Germinal center (tissue), 1 donor: ENCODE data around the gene MESD.

Source experiments
- DNase-seq: peaks from one replicate; pipeline ENCODE4 v3.0.0; 2012; ENCODE audit warnings: mixed read lengths, low spot score

Gene MESD

DNA sequence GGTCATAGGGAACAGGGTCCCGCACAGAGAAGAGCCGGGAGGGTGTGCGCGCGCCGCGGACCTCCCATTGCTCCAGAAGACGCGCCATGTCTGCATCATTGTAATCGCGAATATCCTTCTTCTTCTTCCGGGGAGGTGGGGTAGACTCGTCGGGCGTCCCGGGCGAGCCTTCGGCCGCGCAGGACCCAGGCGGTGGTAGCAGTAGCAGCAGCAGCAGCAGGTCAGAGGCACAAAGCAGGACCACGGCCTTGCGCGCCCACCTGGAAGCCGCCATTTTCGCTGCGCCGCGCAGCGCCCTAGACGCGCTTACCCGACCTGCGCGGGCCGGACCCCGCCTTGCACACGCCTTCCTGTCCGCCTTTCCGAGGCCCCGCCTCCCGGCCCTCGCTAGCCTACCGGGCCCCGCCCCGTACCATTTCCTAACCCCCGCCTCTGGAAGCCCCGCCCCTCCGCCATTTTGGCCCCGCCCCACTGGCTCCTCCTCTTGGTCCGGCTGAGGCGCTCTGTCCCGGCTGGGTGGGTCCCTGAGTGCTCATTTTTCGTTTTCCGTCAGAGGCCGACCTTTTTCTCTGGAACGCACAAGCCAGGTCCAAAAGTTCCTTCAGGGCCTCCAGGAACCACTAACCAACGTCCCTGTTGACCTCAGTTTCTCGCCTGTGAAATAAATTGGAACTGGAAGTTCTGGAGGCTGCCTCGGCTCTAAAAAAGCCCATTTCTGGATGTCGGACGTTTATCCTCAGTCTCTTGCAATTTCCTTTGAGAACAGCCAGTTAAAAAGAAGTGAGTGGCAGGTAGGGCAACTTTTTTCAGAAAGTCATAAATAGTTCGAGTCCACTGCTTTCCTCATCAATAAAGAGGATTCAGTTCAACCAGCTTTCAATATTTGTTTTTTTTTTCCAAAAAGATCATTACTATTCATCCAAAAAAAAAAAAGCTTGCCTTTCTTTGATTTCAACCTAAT lies at the start of gene MESD:
TSS of gene MESD (minus strand) at position 302 of the 961 bp plus-strand sequence. CDS start at position 274, 28 bp downstream.
- peak; percentile 99 for DNase-seq

DNA sequence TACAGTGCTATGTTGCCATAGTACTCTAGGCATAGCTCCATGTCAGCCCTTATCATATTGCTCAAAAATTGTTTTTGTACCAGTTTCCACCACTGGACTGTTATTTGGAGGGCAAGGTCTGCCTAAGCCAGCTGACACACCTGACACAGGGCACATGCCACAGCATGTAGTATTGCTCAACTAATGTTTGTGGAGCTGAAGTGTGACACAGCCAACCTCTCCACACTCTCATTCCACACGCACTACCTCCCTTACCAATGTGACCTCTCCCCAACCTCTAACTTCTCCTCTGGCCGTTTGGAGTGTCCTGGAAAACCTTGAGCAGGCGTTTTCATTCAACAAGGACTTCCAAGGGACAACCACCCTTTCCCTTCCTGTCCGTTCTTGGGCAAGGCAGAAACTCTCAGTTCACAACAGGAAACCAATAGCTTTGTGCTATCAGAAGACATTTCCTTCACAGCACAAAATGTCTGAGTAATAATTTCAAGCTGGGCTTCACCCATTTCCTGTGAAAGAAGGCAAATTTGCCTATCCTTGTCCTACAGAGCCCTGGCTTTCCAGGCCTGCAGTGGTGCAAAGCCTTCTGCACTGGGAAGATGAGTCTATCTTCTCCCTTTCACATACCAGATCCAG lies 49.5 kb upstream of the MESD start:
- no peak for DNase-seq

DNA sequence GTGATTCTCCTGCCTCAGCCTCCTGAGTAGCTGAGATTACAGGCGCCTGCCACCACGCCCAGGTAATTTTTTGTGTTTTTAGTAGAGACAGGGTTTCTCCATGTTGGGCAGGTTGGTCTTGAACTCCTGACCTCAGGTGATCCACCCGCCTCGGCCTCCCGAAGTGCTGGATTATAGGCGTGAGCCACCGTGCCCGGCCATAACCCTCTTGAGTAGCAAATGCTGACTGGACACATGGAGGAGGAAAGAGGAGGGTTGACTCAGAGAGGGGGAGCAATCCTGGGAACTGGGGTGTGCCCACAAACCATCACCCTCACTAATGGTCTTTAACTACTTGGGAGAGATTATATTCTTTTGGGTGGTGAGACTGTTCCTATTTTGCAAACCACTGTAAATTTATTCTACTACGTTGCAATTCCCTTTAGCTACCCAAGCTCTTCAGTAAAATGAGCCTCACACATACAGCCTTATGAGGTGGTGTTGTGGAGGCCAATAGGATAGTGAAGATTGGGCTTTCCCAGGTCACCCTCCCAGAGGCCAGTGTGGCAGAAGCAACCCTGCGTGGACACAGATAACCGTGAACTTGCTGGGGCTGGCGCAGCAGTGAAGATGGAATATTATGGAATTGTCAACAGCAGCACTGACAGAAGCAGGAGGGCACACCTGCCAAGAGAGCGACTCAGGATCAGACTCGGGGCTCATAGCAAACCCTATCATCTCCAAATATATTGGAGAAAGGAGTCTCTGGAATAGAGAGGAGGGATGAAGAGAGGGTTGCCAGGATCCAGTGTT lies 48.5 kb upstream of the MESD start:
- DNase-seq: no peak

DNA sequence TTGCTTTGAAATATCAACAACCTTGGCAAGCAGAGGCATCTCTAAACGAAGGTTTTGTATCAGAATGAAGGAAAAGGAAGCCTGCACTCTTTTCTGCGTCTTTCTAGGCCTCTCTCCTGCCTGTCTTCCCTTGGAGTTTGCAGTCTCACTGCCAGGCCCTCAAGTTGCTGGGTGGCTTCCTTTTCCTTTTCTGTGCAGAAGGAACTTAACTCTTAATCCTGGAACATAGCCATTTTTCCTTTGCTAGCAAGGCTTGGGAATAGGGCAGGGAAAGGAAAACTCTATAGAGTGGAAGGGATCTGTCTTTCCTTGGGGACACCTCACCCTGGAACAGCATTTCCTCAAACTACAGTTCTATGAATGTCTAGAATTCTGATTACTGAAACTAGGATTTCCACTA lies 43.9 kb upstream of the MESD start:
- DNase-seq: no peak

DNA sequence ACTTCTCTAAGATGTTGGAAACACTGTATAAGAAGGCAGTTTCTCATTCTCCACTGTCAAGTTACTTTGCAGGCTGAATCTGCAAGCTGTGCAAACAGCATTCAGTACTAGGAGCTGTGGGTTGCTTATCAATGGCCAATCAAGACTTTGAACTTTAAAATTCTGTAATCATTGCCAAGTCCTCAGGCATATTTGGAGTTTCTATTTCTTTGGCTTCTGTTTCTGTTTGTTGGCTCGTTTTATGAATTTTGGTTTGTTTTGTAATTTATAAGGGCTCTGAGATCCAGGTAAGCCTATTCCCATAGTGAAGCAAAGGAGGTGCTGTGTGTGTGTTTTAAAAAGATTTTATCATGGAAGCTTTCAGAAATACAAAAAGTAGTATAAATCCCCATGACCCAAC lies 43.2 kb upstream of the MESD start:
- no peak for DNase-seq

DNA sequence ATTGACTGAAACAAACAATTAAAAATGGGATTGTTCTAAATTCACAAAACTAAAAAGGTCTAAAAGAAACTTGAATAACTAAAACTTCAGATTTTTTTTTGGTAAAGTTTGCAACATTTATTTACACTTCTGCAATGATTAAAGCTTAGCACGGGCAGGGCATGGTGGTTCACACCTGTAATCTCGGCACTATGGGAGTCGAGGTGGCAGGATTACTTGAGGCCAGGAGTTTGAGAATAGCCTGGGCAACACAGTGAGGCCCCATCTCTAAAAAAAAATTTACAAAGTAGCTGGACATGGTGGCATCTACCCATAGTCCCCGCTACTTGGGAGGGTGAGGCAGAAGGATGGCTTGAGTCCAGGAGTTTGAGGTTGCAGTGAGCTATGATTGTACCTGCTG lies 42.7 kb upstream of the MESD start:
- no peak for DNase-seq

DNA sequence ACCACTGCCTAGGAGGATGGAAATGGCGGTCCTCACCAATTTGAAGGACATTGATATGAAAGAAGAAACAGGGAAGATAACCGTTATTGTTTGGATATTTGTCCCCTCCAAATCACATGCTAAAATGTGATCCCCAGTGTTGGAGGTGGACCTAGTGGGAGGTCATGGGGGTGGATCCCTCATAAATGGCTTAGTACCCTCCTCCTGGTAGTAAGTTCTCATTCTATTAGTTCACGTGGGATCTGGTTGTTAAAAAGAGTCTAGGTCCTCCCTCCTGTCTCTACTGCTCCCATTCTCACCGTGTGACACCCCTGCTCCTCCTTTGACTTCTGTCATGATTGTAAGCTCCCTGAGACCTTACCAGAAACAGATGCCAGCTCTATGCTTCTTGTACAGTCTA lies 41.6 kb upstream of the MESD start:
- no peak for DNase-seq

DNA sequence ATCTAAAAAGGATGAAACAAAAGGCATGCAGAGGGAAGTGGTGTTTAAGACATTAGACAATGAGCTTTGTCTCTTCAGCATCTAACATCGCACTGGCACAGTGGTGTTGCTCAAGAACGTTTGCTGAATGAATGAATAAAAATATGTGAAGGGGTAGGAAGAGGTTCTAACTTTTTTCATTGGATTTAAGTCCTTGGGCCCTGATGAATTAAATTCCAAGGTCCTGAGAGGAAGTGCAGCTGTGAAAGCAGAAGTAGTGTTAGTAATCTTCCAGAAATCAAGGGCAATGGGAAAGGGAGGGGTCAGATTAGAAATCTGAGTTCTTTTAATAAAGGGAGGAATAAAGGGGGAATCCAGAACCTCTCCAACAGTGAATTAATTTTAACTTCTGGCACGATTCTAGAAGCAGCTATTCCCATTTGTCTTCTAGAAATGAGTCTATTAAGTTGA lies 40.7 kb upstream of the MESD start:
- DNase-seq: no peak

DNA sequence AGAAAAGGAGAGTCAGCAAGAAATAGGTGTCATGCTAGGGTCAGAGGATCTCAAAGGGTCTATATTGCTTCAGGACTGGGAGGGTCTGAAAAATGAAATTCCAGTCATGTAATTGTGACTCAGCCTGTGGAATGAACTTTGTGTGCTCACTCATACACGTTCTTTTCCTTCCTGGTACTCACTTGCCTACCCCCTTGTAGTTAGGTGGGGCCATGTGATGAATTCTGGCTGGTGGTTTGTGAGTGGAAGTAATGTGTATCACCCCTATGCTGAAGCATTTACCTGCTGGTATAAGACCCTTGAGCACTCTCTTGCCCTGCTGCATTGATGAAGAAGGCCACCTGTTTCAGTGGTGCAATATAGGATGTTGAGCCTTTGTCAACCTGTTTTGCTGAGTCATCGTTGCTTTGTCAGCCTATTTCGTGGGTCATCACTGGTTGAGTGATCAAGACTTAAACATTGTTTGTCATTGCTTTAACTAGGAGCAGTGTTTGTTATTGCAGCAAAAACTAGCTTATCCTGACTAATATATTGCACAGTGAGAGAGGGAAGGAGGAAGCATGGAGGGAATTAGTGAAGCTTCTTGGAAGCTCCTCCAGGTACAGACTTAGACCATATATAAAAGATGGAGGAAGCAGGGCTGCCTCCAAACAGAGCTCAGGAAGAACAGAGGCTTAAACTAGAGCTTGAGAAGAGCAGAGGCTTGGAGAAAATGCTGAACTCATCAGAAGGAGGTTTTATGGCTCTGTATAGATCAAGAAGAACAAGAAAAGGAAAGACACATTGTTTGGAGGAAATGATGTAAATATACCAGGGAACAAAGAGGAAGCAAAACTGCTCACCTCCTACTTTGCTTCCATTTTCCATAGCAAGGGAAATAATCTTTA lies 40.0 kb upstream of the MESD start:
- DNase-seq: no peak

DNA sequence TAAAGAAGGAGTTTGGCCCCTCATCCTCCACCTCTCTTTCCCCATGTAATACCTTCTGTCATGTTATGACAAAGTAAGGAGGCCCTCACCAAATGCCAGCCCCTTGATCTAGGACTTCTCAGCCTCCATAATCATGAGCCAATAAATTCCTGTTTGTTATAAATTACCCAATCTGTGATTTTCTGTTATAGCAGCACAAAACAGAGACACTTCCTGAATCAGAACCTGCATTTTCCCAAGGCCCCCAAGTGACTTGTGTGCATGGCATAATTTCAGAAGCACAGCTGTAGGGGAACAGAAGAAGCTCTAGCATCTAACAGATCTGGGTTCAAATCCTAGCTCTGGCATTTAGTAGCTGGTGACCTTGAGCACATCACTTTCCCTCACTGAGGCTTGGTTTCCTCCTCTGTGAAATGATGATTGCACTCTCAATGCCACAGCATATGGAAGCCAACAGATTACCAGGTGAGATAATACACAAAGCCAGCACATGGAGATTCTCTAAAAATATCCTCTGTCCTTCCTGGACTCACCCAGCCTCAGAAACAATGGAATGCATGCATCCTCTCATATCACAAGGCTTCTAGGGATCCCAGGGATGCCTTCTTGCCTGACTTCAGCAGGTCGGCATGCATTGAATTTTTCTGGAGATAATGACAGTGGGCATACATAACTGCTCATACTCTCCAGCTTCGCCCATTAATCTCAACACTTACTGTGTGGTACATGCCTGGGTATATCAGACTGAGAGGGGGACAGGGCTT lies 37.4 kb upstream of the MESD start:
- no peak for DNase-seq

DNA sequence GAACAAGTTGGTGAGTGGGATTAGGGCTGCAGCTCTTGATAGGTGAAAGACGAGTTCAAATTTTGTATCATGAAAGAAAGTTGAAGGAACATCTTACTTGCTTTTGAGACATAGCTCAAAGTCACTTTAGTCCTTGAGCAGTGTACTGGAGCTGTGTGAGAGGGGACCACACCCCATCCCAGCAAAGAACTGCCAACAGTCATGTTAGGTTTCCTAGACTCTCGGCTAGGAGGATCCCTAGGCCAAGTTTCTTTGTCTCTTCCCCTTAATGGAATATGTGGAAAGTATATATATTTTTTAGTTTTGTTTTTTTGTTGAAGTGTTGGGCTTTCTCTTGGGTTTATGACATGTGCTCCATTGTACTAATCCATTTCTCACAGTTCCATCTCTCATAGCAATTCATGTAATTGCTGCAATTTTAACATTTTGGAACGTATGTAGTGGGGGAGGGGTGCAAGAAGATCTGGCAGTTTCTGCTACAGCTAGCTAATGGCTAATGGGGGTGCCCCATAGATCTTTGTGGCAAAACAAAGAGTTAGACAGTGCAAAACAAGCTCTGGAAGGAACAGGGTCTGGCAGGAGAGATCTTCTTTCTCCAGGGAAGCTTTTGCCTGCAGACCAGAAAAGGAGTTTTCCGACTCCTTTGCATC lies 36.2 kb upstream of the MESD start:
- no peak for DNase-seq

DNA sequence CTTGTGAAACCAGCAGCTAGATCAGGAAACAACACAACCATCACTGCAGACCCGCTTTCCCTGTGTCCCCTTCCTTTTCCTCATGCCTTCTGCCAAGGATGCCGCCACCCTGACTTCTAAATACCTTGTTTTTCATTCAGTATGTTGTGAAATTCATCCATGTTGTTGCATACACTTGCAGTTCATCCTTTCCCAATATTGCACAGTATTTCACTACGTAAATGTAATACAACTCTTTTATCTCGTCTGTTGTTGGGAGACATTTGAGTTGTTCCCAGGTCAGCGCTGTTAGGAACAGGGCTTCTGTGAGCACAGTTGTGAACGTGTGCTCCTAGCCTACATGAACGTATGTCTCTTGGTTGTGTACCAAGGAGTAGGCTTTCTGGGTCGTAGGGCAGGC lies 35.3 kb upstream of the MESD start:
- DNase-seq: no peak

DNA sequence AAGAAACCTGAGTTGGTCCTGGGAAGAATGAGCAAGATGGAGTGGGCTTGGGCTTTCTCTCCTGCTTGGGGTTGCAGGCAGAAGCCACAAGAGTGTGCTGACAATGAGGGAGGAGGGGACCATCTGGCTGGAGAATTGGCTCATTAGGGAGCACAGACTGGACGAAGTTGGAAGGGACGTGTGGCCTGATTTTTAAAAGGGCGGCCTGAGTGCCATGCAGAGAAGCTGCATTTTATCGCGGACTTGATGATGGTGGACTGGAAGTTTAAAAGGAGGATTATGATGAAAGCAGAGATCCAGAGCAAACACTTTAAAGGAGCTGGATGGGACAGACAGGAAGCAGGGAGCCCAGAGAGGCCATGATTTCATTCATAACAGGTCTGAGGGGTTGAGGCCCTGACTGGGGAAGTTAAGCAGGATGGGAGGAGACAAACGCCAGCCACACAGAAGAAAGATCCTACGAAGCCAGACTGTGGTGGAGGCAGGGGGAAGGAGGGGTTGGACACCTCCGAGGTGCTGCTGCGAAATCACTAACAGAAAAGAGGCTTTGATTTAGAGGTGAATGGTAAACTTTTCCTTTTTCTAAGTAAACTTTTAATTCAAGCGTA lies 34.8 kb upstream of the MESD start:
- no peak for DNase-seq

DNA sequence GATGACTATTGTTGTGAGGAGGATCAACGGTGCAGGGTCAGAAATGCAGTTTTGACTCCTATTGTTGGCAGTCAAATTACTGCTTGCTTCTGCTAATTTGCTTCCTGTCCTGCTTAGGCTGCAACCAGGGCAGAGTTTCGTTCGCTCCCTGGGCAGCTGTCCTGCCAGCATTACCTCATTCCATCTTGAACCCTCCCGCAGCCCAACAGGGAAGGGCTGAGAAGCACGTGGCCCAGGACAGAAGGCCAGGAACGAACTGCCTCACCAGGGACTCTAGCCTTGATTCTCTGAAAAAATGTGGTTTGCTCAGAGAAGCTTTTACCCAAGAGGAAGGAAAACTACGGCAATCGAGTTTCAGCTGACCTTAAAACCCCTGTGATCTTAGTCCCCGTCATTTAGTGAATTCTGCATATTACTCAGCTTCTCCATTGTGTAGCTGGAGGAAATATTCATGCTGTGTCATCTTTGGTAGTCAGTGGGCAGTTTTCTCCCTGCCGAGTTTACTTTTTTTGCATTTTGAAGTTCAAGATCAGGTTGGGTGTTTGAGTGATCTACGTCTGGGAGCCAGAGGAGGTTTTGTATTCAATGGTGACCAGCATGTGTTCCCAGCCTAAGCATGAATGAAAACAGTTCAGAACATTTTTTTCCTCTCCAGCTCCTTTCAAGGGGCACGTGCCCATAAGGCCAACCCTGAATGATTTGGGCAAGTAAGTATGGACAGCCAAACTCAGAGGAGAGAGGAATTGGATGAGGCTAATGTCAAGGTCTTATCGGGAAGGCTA lies 34.1 kb upstream of the MESD start:
- peak; percentile 8 for DNase-seq

DNA sequence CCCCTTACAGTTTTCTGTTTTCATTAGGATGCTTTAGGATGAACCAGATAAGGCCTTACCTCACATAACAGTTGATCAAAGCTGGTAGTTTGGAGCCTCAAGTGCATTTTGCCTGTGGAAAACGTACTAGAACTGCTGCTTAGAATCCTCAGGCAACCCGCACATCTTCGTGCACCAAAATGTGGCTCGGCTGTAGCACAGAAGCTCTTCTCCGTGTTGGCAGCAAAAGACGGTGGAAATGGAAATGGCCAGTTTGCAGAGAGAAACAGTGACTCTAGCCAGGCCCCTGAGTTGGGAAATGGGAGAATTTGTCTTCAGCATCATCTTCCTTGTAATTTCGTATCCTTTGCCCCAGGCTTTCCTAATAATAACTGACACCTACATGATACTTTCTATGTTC lies 31.7 kb upstream of the MESD start:
- no peak for DNase-seq

DNA sequence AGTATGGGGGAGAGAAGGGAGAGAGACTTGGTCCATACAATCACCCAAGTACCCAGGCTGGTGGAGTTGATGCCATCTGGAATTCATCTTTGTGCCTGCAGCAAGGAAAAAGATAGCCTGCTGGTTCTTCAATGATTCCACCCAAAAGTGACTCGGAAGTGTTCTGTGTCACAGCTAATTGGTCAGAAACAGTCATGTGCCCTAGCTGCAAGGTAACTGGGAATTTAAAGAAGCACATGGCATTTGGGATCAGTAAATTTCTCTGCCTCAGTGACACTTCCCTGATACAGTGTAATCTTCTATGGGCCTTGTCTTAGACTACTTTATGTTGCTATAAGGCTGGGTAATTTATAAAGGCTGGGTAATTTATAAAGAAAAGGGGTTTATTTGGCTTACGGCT lies 28.6 kb upstream of the MESD start:
- DNase-seq: no peak

DNA sequence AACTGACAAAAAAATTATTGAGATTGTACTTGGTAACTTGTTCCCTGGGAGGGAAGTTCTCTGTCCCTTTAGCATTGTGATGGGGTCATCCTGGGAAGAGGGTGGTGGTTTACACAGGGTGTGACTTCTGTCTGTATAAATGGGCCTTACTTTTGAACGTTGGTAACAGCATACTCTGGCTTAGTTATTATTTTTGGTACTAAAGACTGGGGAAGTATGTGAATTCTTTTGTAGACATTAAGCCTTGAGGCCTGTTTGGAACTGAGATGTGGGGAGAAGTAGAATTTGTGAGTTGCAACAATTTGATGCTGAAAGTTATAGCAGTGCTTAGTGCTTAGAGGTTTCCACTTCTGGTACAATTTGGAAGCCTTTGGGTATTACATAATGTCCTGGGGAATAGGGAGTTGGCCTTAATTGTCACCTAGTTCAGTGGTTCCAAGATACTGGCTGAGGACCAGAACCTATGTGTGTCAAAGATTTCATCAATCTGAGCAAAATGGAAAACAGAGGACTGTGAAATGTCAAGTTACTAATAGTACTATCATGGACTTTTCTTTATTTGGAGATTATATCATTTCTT lies 27.0 kb upstream of the MESD start:
- no peak for DNase-seq

DNA sequence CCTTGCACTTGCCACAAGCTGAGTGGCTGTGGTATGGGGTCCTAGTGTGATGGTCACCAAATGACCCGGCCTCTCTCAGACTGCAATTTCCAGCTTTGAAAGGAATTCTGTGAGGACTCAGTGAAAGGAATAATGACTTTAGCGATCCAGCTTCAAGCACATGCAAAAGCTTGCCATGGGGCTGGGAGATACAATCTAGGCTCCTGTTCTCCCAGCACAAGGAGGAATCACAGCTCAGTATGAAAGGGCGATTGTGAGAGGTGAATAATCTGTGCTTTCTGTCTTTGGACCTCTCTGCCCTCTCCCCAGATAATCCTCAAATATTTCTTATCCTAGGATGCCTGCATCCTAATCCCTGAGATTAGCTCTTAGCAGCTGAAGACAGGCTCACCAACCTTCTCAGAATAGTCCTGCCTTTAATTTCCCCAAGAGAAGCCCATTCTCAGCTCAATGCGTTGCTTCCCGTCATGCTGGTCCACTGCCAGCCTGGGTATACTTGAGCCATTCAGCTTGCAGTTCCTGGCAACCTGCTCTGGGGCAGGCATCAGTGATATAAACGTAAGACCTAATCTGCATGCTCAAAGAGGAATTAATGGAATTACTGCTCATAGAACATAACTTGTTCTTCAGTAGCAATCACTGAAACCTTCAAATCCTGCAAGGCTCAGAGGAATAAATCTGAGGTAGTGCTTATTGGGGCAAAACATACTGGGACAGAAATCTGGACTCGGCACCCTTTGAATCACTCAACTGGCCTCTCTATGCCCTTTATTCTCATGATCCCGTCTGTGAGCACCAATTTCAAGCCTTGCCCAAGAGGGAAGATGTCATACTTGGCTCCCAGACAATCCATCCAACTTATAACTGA lies 26.2 kb upstream of the MESD start:
- no peak for DNase-seq
